PC-9 (cell line): Measurements from ENCODE around the gene NRDC. TPM values are rescaled to one million over a fixed set of nuclear protein-coding genes. Genes with fewer than 3 reads are reported as not detected.

Experiments
- BruUV-seq: library from RNA; stranded (reverse); fragments of 400-500 nt; replicated peaks from 2 replicates; lab custom pipeline; 2021; lab: Mats Ljungman, UMichigan
- CTCF ChIA-PET: fragments of 300-600 bp; sonication (Branson Sonifier 250); formaldehyde crosslinking; loops from one replicate; lab custom pipeline; 2022; ENCODE audit warnings: antibody characterized with exemption; lab: Charles Lee
- POLR2A ChIA-PET: fragments of 300-600 bp; sonication (Branson Sonifier 250); formaldehyde crosslinking; loops from one replicate; lab custom pipeline; 2022; ENCODE audit warnings: antibody characterized with exemption; ENCODE audit not compliant: unreplicated experiment; lab: Charles Lee
- DNase-seq, 2 experiments: peaks; one replicate each; pipeline versions ENCODE4 v3.0.0 to v3.0.0-alpha.2; 2015 to 2022; ENCODE audit warnings: mixed read lengths in 1 of 2
- H2AFZ ChIP-seq: fragments of 200-600 bp; sonication (generic); 2 replicates; pipeline ENCODE4 v1.8.1; 2017; ENCODE audit warnings: antibody characterized with exemption
- H3F3A ChIP-seq: fragments of 200-600 bp; sonication (generic); 2 replicates; pipeline ENCODE4 v1.8.1; 2017; ENCODE audit warnings: antibody characterized with exemption, mild to moderate bottlenecking, low read depth; ENCODE audit not compliant: insufficient read depth
- H3K27ac ChIP-seq: fragments of 200-600 bp; sonication (generic); 2 replicates; pipeline ENCODE4 v1.6.1; 2016; ENCODE audit warnings: mixed run types
- H3K27me3 ChIP-seq: fragments of 200-600 bp; sonication (generic); 2 replicates; pipeline ENCODE4 v1.6.1; 2016; ENCODE audit warnings: low read depth, mixed run types; ENCODE audit not compliant: insufficient read depth
- H3K36me3 ChIP-seq: fragments of 200-600 bp; sonication (generic); 2 replicates; pipeline ENCODE4 v1.6.1; 2016; ENCODE audit warnings: low read depth, mixed run types
- H3K4me1 ChIP-seq: fragments of 200-600 bp; sonication (generic); replicated peaks from 2 replicates; pipeline ENCODE4 v1.6.1; 2016; ENCODE audit warnings: mixed run types; ENCODE audit not compliant: insufficient read depth
- H3K4me2 ChIP-seq: fragments of 200-600 bp; sonication (generic); 2 replicates; pipeline ENCODE4 v1.6.1; 2017; ENCODE audit warnings: mixed run types
- H3K4me3 ChIP-seq: fragments of 200-600 bp; sonication (generic); 2 replicates; pipeline ENCODE4 v1.6.1; 2016; ENCODE audit warnings: mixed run types
- H3K79me2 ChIP-seq: fragments of 200-600 bp; sonication (generic); 2 replicates; pipeline ENCODE4 v1.6.1; 2017; ENCODE audit warnings: low read depth, mixed run types
- H3K9me2 ChIP-seq: fragments of 200-600 bp; sonication (generic); 2 replicates; pipeline ENCODE4 v1.8.1; 2017; ENCODE audit warnings: mild to moderate bottlenecking; ENCODE audit not compliant: insufficient read depth
- H3K9me3 ChIP-seq: fragments of 200-600 bp; sonication (generic); 2 replicates; pipeline ENCODE4 v1.8.1; 2016; ENCODE audit warnings: low read depth; ENCODE audit not compliant: insufficient read depth
- H4K20me1 ChIP-seq: fragments of 200-600 bp; sonication (generic); 2 replicates; pipeline ENCODE4 v1.8.1; 2017; ENCODE audit not compliant: insufficient read depth
- CTCF ChIP-seq: fragments of 200-600 bp; sonication (generic); conservative IDR thresholded peaks from 2 replicates; pipeline ENCODE4 v1.6.1; 2017; ENCODE audit warnings: mixed run types, antibody characterized with exemption, mild to moderate bottlenecking, moderate library complexity
- EZH2 ChIP-seq: fragments of 200-600 bp; sonication (generic); IDR thresholded peaks from 2 replicates; pipeline ENCODE4 v1.8.0; 2017; ENCODE audit warnings: antibody characterized with exemption, low read depth
- intact Hi-C: fragments of 100-400 bp; cut with micrococcal nuclease; formaldehyde crosslinking; loops from one replicate; pipeline ENCODE4 v1.10.0; 2022; ENCODE audit not compliant: unreplicated experiment
- total RNA-seq: library from RNA; stranded (reverse); gene quantifications from 2 replicates; pipeline ENCODE4 v1.2.3, GENCODE V29; 2021

NRDC gene
- total RNA-seq, 1 experiment from 2014 or later = 219 TPM

GRCh38 chr1:51788938-51789337 lies 89.6 kb downstream of the NRDC start:
- no peaks in the 10 kb centered on the region for H3K9me3 ChIP-seq
- no peaks in the 10 kb centered on the region for H3K79me2 ChIP-seq
- no peaks in the 10 kb centered on the region for H3K4me1 ChIP-seq
- peaks cover 77% of the 10 kb centered on the region for H3K36me3 ChIP-seq
- intact Hi-C loops = no loop called here
- no peak overlapping the region for H3K27ac ChIP-seq
- ChIA-PET CTCF (no interaction called here), POLR2A (no interaction called here)
- peaks cover 82% of the 10 kb centered on the region for H3F3A ChIP-seq
- no peak for DNase-seq
- H2AFZ ChIP-seq = no peak overlapping the region
- no peak overlapping the region for H3K4me3 ChIP-seq
- no peak for TF ChIP-seq EZH2
- no peak for TF ChIP-seq CTCF
- BruUV-seq = no TSS peak
- H3K9me2 ChIP-seq = no peaks in the 10 kb centered on the region
- H3K27me3 ChIP-seq = no peaks in the 10 kb centered on the region
- H3K4me2 ChIP-seq = no peak overlapping the region
- no peaks in the 10 kb centered on the region for H4K20me1 ChIP-seq

GRCh38 chr1:51784997-51785421 lies 93.5 kb downstream of the NRDC start:
- Histone ChIP-seq H3K27ac (no peak overlapping the region), H3K4me3 (no peak overlapping the region), H2AFZ (no peak overlapping the region), H3K4me2 (no peak overlapping the region), H3K4me1 (no peaks in the 10 kb centered on the region), H4K20me1 (no peaks in the 10 kb centered on the region), H3K79me2 (no peaks in the 10 kb centered on the region), H3K36me3 (peaks cover 75% of the 10 kb centered on the region), H3K9me3 (no peaks in the 10 kb centered on the region), H3K27me3 (no peaks in the 10 kb centered on the region), H3F3A (peaks cover 62% of the 10 kb centered on the region), H3K9me2 (no peaks in the 10 kb centered on the region)
- DNase-seq = no peak
- intact Hi-C loops = no loop called here
- ChIA-PET POLR2A (interaction anchor here (0.6 kb wide), 2 partner anchors 47 to 129 kb away, joined by 4 to 6 read pairs; no protein-coding TSS in a partner anchor), CTCF (no interaction called here)
- TF ChIP-seq CTCF (no peak), EZH2 (no peak)
- no TSS peak for BruUV-seq

GRCh38 chr1:51780927-51781326 lies 97.6 kb downstream of the NRDC start:
- Histone ChIP-seq H3K27ac (no peak overlapping the region), H4K20me1 (no peaks in the 10 kb centered on the region), H3K4me2 (no peak overlapping the region), H3K9me3 (no peaks in the 10 kb centered on the region), H3K36me3 (peaks cover 61% of the 10 kb centered on the region), H3K4me1 (no peaks in the 10 kb centered on the region), H3K9me2 (no peaks in the 10 kb centered on the region), H2AFZ (no peak overlapping the region), H3K4me3 (no peak overlapping the region), H3F3A (peaks cover 38% of the 10 kb centered on the region; the same call in 1 of the 2 replicates), H3K79me2 (no peaks in the 10 kb centered on the region), H3K27me3 (no peaks in the 10 kb centered on the region)
- no peak for TF ChIP-seq EZH2
- no peak for TF ChIP-seq CTCF
- ChIA-PET POLR2A (interaction anchor here (0.5 kb wide), 1 partner anchor 127 kb away, joined by 19 read pairs; no protein-coding TSS in a partner anchor), CTCF (no interaction called here)
- no peak for DNase-seq
- intact Hi-C loops = no loop called here
- no TSS peak for BruUV-seq
